ENCODE results near the gene DR1. TPM values are rescaled to one million over a fixed set of nuclear protein-coding genes. Genes with fewer than 3 reads are reported as not detected.

Gene DR1
- polyA plus RNA-seq, 1 experiment, result 44.9 TPM

DNA sequence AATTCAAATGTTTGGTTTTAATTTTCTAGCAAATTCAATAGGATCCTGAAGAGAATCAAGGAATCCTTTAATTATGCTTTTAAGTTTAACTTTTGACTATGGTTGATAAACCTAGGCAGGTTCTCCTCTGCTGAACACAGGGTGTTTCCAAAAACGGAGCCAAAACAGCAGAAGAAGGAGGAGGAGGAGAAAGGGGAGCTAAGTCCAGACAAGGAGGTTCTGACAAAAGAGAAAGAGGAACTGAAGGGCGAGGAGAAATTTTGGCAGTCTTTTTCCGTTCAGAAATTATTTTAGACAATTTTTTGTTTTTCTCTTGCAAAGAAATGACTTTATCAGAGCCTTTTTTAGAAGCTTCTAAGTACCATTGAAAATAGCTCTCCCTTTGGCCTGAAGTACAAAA lies 69.0 kb downstream of the DR1 start:
- POLR2A ChIA-PET, result no interaction called here
- Histone ChIP-seq H3K27ac (ENCODE audit: low read depth, low read length) (no peak overlapping the region), H3K27me3 (ENCODE audit: control insufficient read depth, insufficient read depth, low read length) (peaks cover 7% of the 10 kb centered on the region), H3K4me3 (ENCODE audit: low read depth, low read length) (no peak overlapping the region), H3K9me3 (ENCODE audit: control insufficient read depth, insufficient read depth, low read length) (no peaks in the 10 kb centered on the region)
- no peak for TF ChIP-seq CTCF (IDR thresholded peaks at IDR 0.05; ENCODE audit: low read depth, low read length)
- DNase-seq (ENCODE audit: low read depth, low spot score), result no peak
- CTCF ChIA-PET, result interaction anchor here (0.5 to 2.1 kb wide), 2 partner anchors 101 to 110 kb away, joined by 4 to 11 read pairs; no protein-coding TSS in a partner anchor

DNA sequence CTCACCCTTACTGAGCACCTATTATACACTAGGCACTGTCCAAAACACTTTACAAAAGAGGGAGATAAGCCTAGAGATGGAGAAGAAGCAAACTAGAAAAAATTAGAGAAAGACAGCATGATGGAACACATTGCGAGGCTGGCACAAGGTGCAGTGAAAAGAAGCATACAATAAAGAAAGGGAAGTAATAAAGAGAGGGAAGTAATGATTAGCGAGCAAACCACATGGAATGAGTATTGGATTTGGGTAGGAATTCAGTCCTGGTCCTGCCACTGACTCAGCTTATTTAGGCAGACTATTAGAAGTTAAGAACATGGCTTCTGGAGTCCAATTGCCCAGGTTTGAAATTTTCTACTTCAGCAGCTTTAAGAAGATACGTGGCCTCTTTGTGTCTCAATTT lies 69.6 kb downstream of the DR1 start:
- Histone ChIP-seq H3K27ac (ENCODE audit: low read depth, low read length) (no peak overlapping the region), H3K27me3 (ENCODE audit: control insufficient read depth, insufficient read depth, low read length) (peaks cover 7% of the 10 kb centered on the region), H3K4me3 (ENCODE audit: low read depth, low read length) (no peak overlapping the region), H3K9me3 (ENCODE audit: control insufficient read depth, insufficient read depth, low read length) (no peaks in the 10 kb centered on the region)
- POLR2A ChIA-PET, result no interaction called here
- no peak for DNase-seq (ENCODE audit: low read depth, low spot score)
- no peak for TF ChIP-seq CTCF (IDR thresholded peaks at IDR 0.05; ENCODE audit: low read depth, low read length)
- CTCF ChIA-PET, result interaction anchor here (0.5 to 2.1 kb wide), 2 partner anchors 102 to 110 kb away, joined by 4 to 11 read pairs; no protein-coding TSS in a partner anchor

- CTCF ChIA-PET, result interaction anchor here (2.1 kb wide), 1 partner anchor 111 kb away, joined by 11 read pairs; no protein-coding TSS in a partner anchor
These were observed 70.5 kb downstream of the DR1 start for GRCh38 chr1:93416183-93416582.

More at GRCh38 chr1:93416183-93416582, 70.5 kb downstream of the DR1 start:
- POLR2A ChIA-PET, result no interaction called here
- Histone ChIP-seq H3K27ac (ENCODE audit: low read depth, low read length) (no peak overlapping the region), H3K27me3 (ENCODE audit: control insufficient read depth, insufficient read depth, low read length) (peaks cover 7% of the 10 kb centered on the region), H3K4me3 (ENCODE audit: low read depth, low read length) (no peak overlapping the region), H3K9me3 (ENCODE audit: control insufficient read depth, insufficient read depth, low read length) (no peaks in the 10 kb centered on the region)
- TF ChIP-seq CTCF (IDR thresholded peaks at IDR 0.05; ENCODE audit: low read depth, low read length), result no peak
- no peak for DNase-seq (ENCODE audit: low read depth, low spot score)

Small RNA genes within 50 kb of the gene (small RNA-seq; reads per million reads assigned to genes)
- gene RF00019 (ENCODE audit: insufficient read length, low read depth), result not detected

Other genes starting within 250 kb of the DR1 start
- 53.7 and 76.1 TPM in 2 replicates for gene TMED5, start 165.5 kb upstream of the DR1 start, polyA plus RNA-seq (2011; rRNA removed)
- gene CCDC18, start 165.2 kb upstream of the DR1 start, polyA plus RNA-seq (2011; rRNA removed), result 3.0 and 4.3 TPM in 2 replicates
- gene FNBP1L, start 102.2 kb downstream of the DR1 start, polyA plus RNA-seq (2011; rRNA removed), result 17.9 and 24.1 TPM in 2 replicates